Transverse colon (tissue), 3 donors: ENCODE measurements around the gene MAGI2.

Source experiments
- POLR2A ChIP-seq: fragments of 450-650 bp; IDR thresholded peaks from one replicate; pipeline ENCODE4 v1.6.1; 2016; ENCODE audit warnings: antibody characterized with exemption, mild to moderate bottlenecking, moderate library complexity
- POLR2AphosphoS5 ChIP-seq, 3 donors: sonication (generic); formaldehyde crosslinking; IDR thresholded peaks; one replicate each; pipeline ENCODE4 v1.6.1; 2016; ENCODE audit warnings: antibody characterized with exemption in 3 of 3

DNA sequence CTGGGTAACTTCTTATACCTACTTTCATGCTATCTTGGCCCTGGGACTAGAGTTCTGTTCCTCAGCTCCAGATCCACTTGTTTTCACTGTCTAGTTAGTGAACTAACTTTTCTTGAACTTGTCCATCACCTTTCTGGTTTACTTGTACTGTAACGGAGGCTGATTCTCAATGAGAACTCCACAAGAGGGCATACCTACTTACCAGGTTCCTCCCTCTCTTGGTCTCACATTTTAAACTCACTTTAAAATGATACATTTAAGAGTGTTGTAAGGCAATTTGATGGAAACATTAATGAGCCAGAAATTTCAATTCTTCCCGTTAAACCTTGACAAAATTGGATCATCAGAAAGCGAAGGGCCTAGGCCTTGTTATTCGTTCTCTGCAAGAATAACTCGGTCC lies 111.6 kb downstream of the MAGI2 start:
- TF ChIP-seq POLR2A (no peak), POLR2AphosphoS5 (IDR thresholded peaks at IDR 0.05) (no peak)
